Cardiac fibroblast (primary cell): Measurements from ENCODE around the gene BIRC7.

Source experiments
- DNase-seq, 2 donors: peaks; one replicate each; pipeline versions ENCODE4 v3.0.0 to v3.0.0-alpha.2; 2010; ENCODE audit warnings: low read depth in 2 of 2
- H3K4me3 ChIP-seq, 2 donors: replicated peaks in 1 of 2; 1 replicate in 1 of 2; 2 replicates in 1 of 2; pipeline ENCODE4 v1.5.1; 2011; ENCODE audit warnings: low read depth in 2 of 2, low read length in 2 of 2, mild to moderate bottlenecking in 2 of 2, moderate library complexity in 1 of 2
- TF ChIP-seq, protein P1 (sequence below): IDR thresholded peaks from one replicate; pipeline ENCODE4 v1.5.1; 2011; ENCODE audit warnings: low read depth, mild to moderate bottlenecking, low read length, inconsistent platforms

The BIRC7 gene

DNA sequence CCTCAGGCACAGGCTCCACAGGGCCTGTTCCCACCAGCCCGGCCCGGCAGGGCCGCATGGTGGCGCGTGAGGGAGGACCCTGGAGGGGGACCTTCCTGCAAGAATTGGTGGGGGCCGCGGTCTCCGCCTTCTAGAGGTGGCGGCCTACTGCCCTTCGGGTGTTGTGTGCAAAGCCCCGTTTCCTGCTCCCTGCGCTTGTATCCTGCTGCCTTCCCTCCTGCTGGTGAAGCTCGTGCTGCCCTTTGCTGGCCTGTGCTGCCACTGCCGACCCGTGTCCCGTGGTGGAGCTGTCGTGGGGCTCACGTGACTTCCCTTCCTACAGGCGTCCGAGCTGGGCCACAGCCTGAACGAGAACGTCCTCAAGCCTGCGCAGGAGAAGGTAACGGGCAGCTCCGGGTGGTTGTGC, 48.8 kb downstream of the BIRC7 start:
- TF ChIP-seq, protein P1, sequence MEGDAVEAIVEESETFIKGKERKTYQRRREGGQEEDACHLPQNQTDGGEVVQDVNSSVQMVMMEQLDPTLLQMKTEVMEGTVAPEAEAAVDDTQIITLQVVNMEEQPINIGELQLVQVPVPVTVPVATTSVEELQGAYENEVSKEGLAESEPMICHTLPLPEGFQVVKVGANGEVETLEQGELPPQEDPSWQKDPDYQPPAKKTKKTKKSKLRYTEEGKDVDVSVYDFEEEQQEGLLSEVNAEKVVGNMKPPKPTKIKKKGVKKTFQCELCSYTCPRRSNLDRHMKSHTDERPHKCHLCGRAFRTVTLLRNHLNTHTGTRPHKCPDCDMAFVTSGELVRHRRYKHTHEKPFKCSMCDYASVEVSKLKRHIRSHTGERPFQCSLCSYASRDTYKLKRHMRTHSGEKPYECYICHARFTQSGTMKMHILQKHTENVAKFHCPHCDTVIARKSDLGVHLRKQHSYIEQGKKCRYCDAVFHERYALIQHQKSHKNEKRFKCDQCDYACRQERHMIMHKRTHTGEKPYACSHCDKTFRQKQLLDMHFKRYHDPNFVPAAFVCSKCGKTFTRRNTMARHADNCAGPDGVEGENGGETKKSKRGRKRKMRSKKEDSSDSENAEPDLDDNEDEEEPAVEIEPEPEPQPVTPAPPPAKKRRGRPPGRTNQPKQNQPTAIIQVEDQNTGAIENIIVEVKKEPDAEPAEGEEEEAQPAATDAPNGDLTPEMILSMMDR, result no peak
- H3K4me3 ChIP-seq, result no peak overlapping the region
- DNase-seq, result no peak

DNA sequence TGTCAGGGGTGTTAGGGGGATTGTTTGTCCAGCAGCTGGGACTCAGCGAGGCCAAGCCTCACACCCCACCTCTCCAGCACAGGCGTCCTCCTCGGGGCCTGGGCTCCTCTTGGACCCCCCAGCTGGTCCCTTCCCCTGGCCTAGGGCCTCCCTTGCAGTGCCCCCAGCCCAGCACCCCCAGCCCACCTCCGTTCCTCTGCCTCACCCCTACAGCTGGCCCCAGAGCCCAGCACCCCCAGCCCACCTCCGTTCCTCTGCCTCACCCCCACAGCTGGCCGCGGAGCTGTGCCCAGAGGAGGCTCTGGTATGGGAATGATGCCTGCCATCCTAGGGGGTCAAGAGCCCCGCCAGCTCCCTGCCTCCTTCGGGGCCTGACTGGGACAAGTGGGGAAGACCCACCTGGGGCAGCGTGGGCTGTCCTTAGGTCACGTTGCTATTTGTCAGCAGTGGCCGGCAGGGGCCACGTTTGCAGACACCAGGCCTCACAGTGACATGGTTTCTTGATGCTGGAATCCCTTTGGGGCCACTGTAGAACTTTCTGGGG, 49.3 kb downstream of the BIRC7 start:
- TF ChIP-seq, protein P1, result no peak
- no peak overlapping the region for H3K4me3 ChIP-seq
- DNase-seq, result no peak

DNA sequence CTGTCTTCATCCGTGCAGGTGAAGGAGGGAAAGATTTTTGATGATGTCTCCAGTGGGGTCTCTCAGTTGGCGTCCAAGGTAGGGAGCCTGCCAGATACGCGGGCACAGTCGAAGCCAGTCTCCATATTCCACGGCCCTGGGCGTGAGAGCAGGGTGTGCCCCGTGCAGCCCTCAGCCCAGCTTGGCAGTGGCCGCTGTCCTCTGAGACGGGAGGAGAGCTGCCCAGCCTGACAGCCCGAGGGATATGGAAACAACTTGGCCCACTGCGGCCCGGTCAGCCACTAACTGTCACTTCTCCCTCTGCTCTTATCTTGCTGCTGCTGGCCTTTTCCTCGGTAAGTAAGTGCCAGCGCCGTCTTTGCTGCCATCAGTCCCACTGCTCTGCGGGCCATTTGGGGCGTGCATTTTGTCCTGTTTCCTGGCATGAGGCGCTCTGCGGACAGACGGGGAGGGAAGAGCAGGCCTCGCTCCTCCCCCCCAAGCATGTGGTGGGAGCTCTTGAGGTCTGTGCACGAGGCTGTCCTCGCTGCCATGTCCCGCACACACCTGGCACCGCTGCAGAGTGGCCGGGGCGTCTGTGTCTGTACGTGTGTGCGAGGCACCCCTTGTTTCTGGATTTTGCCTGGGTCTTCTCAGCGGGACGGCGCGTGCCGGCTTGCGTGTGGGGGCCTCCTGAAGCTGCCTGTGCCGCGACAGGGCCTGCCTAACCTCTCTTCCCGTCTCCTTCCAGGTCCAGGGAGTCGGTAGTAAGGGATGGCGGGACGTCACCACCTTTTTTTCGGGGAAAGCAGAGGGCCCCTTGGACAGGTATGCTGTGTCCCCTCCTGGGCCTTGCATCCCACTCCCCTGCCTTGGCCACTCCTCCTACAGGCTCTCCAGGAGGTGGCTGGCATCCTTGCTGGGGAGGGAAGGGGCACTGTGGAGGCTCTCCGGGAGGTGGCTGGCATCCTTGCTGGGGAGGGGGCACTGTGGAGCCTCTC, 50.2 kb downstream of the BIRC7 start:
- no peak for DNase-seq
- TF ChIP-seq, protein P1, result no peak
- H3K4me3 ChIP-seq, result no peak overlapping the region

DNA sequence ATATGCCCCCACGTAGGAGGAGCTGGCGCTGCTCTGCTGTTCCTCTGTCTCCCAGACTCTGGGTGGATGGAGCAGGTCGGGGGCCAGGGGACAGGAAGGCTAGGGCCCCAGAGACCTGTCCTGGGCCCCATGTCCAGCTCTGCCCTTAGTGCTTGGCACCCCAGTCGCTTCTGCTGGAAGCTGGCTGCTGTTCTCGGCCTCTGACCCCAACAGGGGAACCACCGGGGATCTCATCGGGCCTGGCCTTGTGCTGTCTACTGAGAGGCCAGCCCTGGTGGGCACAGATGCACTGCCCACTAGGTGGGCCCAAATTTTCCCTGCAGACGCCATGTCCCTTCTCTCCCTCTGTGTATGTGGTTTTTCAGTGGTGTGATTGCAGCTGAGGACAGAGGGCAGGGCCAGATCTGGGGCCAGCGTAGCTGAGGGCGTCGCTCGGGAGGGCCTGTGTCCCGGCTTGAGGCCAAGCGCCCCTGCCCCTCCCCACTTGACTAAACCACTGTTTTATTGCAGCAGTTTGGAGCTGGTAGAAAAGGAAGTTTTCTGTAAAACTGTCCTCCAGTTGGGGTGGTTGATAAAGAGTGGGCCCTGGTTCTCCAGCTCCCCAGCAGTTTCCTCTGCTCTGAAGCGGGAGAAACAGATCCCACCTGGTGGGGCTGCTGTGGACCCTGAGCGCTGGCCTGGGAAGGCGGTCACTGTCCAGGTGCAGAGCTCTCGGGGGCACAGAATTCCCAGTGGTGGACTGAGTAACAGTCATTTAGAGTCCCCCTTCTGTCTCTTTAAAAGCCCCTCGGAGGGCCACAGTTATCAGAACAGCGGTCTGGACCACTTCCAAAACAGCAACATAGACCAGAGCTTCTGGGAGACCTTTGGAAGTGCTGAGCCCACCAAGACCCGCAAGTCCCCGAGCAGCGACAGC, 51.3 kb downstream of the BIRC7 start:
- DNase-seq, result no peak
- TF ChIP-seq, protein P1, result no peak
- no peak overlapping the region for H3K4me3 ChIP-seq

DNA sequence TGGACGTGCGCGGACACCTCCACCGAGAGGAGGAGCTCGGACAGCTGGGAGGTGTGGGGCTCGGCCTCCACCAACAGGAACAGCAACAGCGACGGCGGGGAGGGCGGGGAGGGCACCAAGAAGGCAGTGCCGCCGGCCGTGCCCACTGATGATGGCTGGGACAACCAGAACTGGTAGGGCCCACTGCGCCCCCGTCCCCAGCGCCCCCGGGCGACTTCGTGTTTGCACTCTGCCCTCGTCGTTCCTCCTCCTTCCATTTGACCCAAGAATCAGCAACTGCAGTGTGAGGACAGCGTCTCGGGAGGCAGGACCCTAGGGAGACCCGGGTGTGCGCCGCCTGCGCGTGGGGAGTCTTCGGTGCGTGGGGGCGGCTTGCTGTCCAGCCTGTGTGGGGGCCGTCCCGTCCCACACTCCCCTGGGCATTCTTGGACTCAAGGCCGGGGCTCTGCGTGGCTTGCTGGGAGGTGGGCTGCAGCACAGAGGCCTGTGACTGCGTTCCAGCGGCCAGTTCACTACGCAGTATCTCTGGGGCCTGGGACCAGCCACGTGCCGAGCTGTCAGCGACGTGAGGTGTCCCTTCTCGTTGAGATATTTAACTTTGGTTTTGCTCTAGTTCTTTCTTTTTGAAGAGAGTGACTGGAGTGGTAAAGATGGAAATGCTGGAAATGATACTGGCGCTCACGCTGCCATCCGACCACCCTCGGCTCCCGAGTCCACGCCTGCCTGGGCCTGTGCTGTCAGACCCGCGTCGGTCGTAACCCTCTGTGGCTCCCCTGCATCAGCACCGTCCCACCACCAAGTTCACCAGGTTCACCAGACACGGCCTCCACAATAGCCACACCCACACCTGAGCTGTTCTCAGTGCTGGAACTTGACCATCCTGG, 52.2 kb downstream of the BIRC7 start:
- DNase-seq, result no peak
- TF ChIP-seq, protein P1, result no peak
- H3K4me3 ChIP-seq, result no peak overlapping the region
